ENCODE measurements around the gene CDK5R2.

GRCh38 chr2:218954541-218955300 lies 4.7 kb upstream of the CDK5R2 start:
- TF ChIP-seq, protein P1, sequence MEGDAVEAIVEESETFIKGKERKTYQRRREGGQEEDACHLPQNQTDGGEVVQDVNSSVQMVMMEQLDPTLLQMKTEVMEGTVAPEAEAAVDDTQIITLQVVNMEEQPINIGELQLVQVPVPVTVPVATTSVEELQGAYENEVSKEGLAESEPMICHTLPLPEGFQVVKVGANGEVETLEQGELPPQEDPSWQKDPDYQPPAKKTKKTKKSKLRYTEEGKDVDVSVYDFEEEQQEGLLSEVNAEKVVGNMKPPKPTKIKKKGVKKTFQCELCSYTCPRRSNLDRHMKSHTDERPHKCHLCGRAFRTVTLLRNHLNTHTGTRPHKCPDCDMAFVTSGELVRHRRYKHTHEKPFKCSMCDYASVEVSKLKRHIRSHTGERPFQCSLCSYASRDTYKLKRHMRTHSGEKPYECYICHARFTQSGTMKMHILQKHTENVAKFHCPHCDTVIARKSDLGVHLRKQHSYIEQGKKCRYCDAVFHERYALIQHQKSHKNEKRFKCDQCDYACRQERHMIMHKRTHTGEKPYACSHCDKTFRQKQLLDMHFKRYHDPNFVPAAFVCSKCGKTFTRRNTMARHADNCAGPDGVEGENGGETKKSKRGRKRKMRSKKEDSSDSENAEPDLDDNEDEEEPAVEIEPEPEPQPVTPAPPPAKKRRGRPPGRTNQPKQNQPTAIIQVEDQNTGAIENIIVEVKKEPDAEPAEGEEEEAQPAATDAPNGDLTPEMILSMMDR (IDR thresholded peaks at IDR 0.05) = no peak
- TF ChIP-seq TCF7L2 (IDR thresholded peaks at IDR 0.05; ENCODE audit: low read depth, low read length) (no peak), REST (IDR thresholded peaks at IDR 0.05; ENCODE audit: insufficient read depth in 1 of 2, low read depth in 2 of 2, low read length in 1 of 2) (no peak), POLR2AphosphoS5 (IDR thresholded peaks at IDR 0.05; ENCODE audit: low read depth, low read length) (no peak), SIN3A (IDR thresholded peaks at IDR 0.05; ENCODE audit: borderline replicate concordance, insufficient read depth, low read depth, low read length) (no peak)

All from Panc1 (cell line).